ENCODE measurements around the gene SLC35A4. TPM values are rescaled to one million over a fixed set of nuclear protein-coding genes. Genes with fewer than 3 reads are reported as not detected.
"Not testable (repeated sequence)": the region's sequence is repeated elsewhere in the genome, so short reads cannot be mapped to it uniquely, and the experiment has no call there.

The SLC35A4 gene
- total RNA-seq, 3 donors from 2014 or later: 65.5 to 96.9 (median 93.8) TPM

- Histone ChIP-seq H3K9me3 (no peaks in the 10 kb centered on the region), H3K4me1 (ENCODE audit: low read depth) (peaks cover 8% of the 10 kb centered on the region), H3K36me3 (ENCODE audit: low read depth) (no peaks in the 10 kb centered on the region), H3K4me3 (no peak overlapping the region)
- TF ChIP-seq, protein P1, sequence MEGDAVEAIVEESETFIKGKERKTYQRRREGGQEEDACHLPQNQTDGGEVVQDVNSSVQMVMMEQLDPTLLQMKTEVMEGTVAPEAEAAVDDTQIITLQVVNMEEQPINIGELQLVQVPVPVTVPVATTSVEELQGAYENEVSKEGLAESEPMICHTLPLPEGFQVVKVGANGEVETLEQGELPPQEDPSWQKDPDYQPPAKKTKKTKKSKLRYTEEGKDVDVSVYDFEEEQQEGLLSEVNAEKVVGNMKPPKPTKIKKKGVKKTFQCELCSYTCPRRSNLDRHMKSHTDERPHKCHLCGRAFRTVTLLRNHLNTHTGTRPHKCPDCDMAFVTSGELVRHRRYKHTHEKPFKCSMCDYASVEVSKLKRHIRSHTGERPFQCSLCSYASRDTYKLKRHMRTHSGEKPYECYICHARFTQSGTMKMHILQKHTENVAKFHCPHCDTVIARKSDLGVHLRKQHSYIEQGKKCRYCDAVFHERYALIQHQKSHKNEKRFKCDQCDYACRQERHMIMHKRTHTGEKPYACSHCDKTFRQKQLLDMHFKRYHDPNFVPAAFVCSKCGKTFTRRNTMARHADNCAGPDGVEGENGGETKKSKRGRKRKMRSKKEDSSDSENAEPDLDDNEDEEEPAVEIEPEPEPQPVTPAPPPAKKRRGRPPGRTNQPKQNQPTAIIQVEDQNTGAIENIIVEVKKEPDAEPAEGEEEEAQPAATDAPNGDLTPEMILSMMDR (IDR thresholded peaks at IDR 0.05): no peak
- DNase-seq (no peak), ATAC-seq (peak; percentile 81)
- intact Hi-C loops (cut with DNase I, micrococcal nuclease): loop anchor here in 1 of 2 donors (5.0 kb wide), 1 partner anchor 56 kb away; the partner anchor contains the start of gene CD14
Measured at GRCh38 chr5:140576776-140577201, 12.2 kb downstream of the SLC35A4 start.

- not testable (repeated sequence) for H3K4me1 ChIP-seq (ENCODE audit: low read depth); H3K9me3 ChIP-seq; ATAC-seq; H3K36me3 ChIP-seq (ENCODE audit: low read depth); H3K4me3 ChIP-seq; DNase-seq
- intact Hi-C loops (cut with DNase I, micrococcal nuclease): loop anchor here in 1 of 2 donors (5.0 kb wide), 1 partner anchor 53 kb away; the partner anchor contains the start of gene CD14
Measured at GRCh38 chr5:140579188-140579747, 14.6 kb downstream of the SLC35A4 start.

GRCh38 chr5:140587495-140587894 is 22.9 kb downstream of the SLC35A4 start:
- ATAC-seq (peak; percentile 35), DNase-seq (no peak)
- Histone ChIP-seq H3K4me1 (ENCODE audit: low read depth) (no peaks in the 10 kb centered on the region), H3K36me3 (ENCODE audit: low read depth) (no peaks in the 10 kb centered on the region), H3K9me3 (no peaks in the 10 kb centered on the region), H3K4me3 (no peak overlapping the region)
- TF ChIP-seq, protein P1 (IDR thresholded peaks at IDR 0.05): no peak
- intact Hi-C loops (cut with DNase I, micrococcal nuclease): no loop called here

- no peak for DNase-seq
- H3K4me3 ChIP-seq: no peak overlapping the region
- intact Hi-C loops (cut with DNase I, micrococcal nuclease): no loop called here
- no peak for ATAC-seq
- TF ChIP-seq, protein P1 (IDR thresholded peaks at IDR 0.05): no peak
- no peaks in the 10 kb centered on the region for H3K9me3 ChIP-seq
- no peaks in the 10 kb centered on the region for H3K36me3 ChIP-seq (ENCODE audit: low read depth)
- H3K4me1 ChIP-seq (ENCODE audit: low read depth): no peaks in the 10 kb centered on the region
Measured at GRCh38 chr5:140588311-140589070, 23.9 kb downstream of the SLC35A4 start.

DNA sequence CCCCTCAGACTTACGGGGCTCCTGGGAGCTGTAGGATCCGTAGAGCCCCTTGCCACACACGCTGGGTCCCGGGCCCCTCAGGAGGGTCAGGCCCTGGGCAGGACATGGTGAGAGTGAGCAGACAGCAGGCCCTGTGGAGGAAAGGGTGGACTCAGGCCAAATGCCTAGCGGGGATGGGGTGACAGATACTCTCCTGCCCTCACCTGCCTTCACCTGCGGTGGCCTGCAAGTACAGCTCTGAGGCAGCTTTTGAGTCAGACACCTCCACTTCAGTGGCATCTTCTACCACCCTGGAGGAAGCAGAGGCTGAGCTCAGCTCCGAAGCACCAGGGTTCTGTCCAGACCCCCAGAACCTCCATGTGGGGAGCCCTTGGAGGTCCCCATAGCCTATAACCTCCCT is 26.2 kb downstream of the SLC35A4 start:
- H3K36me3 ChIP-seq (ENCODE audit: low read depth): no peaks in the 10 kb centered on the region
- TF ChIP-seq, protein P1 (IDR thresholded peaks at IDR 0.05): no peak
- H3K9me3 ChIP-seq: no peaks in the 10 kb centered on the region
- peaks cover 6% of the 10 kb centered on the region for H3K4me1 ChIP-seq (ENCODE audit: low read depth)
- no peak overlapping the region for H3K4me3 ChIP-seq
- DNase-seq (no peak), ATAC-seq (no peak)
- intact Hi-C loops (cut with DNase I, micrococcal nuclease): no loop called here

- Histone ChIP-seq H3K4me3 (no peak overlapping the region), H3K4me1 (ENCODE audit: low read depth) (peaks cover 6% of the 10 kb centered on the region), H3K36me3 (ENCODE audit: low read depth) (no peaks in the 10 kb centered on the region), H3K9me3 (no peaks in the 10 kb centered on the region)
- intact Hi-C loops (cut with DNase I, micrococcal nuclease): no loop called here
- DNase-seq (no peak), ATAC-seq (peak; percentile 10)
- TF ChIP-seq, protein P1 (IDR thresholded peaks at IDR 0.05): no peak
Measured at GRCh38 chr5:140591747-140592372, 27.2 kb downstream of the SLC35A4 start.

- H3K4me3 ChIP-seq; H3K9me3 ChIP-seq; H3K36me3 ChIP-seq (ENCODE audit: low read depth); intact Hi-C loops (cut with DNase I, micrococcal nuclease); H3K4me1 ChIP-seq (ENCODE audit: low read depth): not testable (repeated sequence)
- peak; percentile 45 for ATAC-seq
- DNase-seq: peak in 2 of 3 donors; percentile 42 to 49
Measured at GRCh38 chr5:140593070-140593469, 28.4 kb downstream of the SLC35A4 start.
